Endothelial cell of umbilical vein (primary cell): ENCODE data around the gene TCP11L2.

Experiments used
- EZH2 ChIP-seq: IDR thresholded peaks from 2 replicates; pipeline ENCODE4 v1.6.1; 2012; ENCODE audit warnings: borderline replicate concordance, low read depth, mild to moderate bottlenecking, moderate library complexity, low read length, inconsistent platforms; ENCODE audit not compliant: severe bottlenecking
- GATA2 ChIP-seq: IDR thresholded peaks from 2 replicates; pipeline ENCODE4 v1.7.0; 2011; ENCODE audit warnings: low read depth, mild to moderate bottlenecking, moderate library complexity, mixed read lengths, low read length; ENCODE audit not compliant: insufficient read length, insufficient read depth
- POLR2A ChIP-seq: IDR thresholded peaks from 2 replicates; pipeline ENCODE4 v1.6.1; 2012; ENCODE audit warnings: low read depth, mild to moderate bottlenecking, control low read depth, low read length
- POLR2AphosphoS5 ChIP-seq: IDR thresholded peaks from 2 replicates; pipeline ENCODE4 v1.6.1; 2012; ENCODE audit warnings: low read depth, mild to moderate bottlenecking, control low read depth, low read length, moderate library complexity; ENCODE audit not compliant: insufficient read depth
- TF ChIP-seq, protein P1 (sequence below), 2 donors: IDR thresholded peaks; 1 replicate in 1 of 2; 2 replicates in 1 of 2; pipeline ENCODE4 v1.5.1; 2011; ENCODE audit warnings: low read length in 2 of 2, mild to moderate bottlenecking in 2 of 2, moderate library complexity in 2 of 2, control low read depth in 1 of 2, inconsistent platforms in 1 of 2, low read depth in 1 of 2; ENCODE audit not compliant: insufficient read depth in 1 of 2; ENCODE audit errors: extremely low read depth in 1 of 2
- TF ChIP-seq, protein P2 (sequence below): IDR thresholded peaks from 2 replicates; pipeline ENCODE4 v1.6.1; 2011; ENCODE audit not compliant: insufficient read depth, insufficient read length

GRCh38 chr12:106348411-106348810 lies 45.9 kb downstream of the TCP11L2 start:
- TF ChIP-seq POLR2A (no peak), POLR2AphosphoS5 (no peak), EZH2 (no peak), GATA2 (no peak)
- TF ChIP-seq, protein P1, sequence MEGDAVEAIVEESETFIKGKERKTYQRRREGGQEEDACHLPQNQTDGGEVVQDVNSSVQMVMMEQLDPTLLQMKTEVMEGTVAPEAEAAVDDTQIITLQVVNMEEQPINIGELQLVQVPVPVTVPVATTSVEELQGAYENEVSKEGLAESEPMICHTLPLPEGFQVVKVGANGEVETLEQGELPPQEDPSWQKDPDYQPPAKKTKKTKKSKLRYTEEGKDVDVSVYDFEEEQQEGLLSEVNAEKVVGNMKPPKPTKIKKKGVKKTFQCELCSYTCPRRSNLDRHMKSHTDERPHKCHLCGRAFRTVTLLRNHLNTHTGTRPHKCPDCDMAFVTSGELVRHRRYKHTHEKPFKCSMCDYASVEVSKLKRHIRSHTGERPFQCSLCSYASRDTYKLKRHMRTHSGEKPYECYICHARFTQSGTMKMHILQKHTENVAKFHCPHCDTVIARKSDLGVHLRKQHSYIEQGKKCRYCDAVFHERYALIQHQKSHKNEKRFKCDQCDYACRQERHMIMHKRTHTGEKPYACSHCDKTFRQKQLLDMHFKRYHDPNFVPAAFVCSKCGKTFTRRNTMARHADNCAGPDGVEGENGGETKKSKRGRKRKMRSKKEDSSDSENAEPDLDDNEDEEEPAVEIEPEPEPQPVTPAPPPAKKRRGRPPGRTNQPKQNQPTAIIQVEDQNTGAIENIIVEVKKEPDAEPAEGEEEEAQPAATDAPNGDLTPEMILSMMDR (IDR thresholded peaks at IDR 0.05; ENCODE audit: extremely low read depth in 1 of 2, insufficient read depth in 1 of 2, low read depth in 1 of 2, low read length in 2 of 2), result no peak
- TF ChIP-seq, protein P2, sequence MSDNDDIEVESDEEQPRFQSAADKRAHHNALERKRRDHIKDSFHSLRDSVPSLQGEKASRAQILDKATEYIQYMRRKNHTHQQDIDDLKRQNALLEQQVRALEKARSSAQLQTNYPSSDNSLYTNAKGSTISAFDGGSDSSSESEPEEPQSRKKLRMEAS, result no peak
